GM18508 (cell line): ENCODE data around the gene NEK11.
"Not testable (repeated sequence)": the region's sequence is repeated elsewhere in the genome, so short reads cannot be mapped to it uniquely, and the experiment has no call there.

Experiments used
- ATAC-seq: cut with Tn5 transposase; IDR thresholded peaks from one replicate; pipeline ENCODE4 v1.9.1; 2021; ENCODE audit warnings: moderate number of reproducible peaks; ENCODE audit not compliant: insufficient read depth, unreplicated experiment

The NEK11 gene

GRCh38 chr3:131038326-131038725 is 11.6 kb downstream of the NEK11 start:
- ATAC-seq, result no peak

- not testable (repeated sequence) for ATAC-seq
These were observed 15.8 kb downstream of the NEK11 start for GRCh38 chr3:131042271-131042985.

GRCh38 chr3:131047582-131047981 is 20.9 kb downstream of the NEK11 start:
- ATAC-seq, result no peak

- no peak for ATAC-seq
These were observed 21.4 kb downstream of the NEK11 start for GRCh38 chr3:131048030-131048429.

GRCh38 chr3:131050001-131050400 is 23.3 kb downstream of the NEK11 start:
- ATAC-seq, result no peak

- ATAC-seq, result no peak
These were observed 26.6 kb downstream of the NEK11 start for GRCh38 chr3:131053043-131053859.

- ATAC-seq, result no peak
These were observed 41.3 kb downstream of the NEK11 start for GRCh38 chr3:131067983-131068382.

GRCh38 chr3:131072099-131072559 is 45.5 kb downstream of the NEK11 start:
- no peak for ATAC-seq

GRCh38 chr3:131072845-131073244 is 46.2 kb downstream of the NEK11 start:
- no peak for ATAC-seq

- ATAC-seq, result no peak
These were observed 49.1 kb downstream of the NEK11 start for GRCh38 chr3:131075632-131076328.

- ATAC-seq, result no peak
These were observed 51.2 kb downstream of the NEK11 start for GRCh38 chr3:131077904-131078303.

- ATAC-seq, result no peak
These were observed 52.4 kb downstream of the NEK11 start for GRCh38 chr3:131079086-131079485.

- no peak for ATAC-seq
These were observed 54.5 kb downstream of the NEK11 start for GRCh38 chr3:131081224-131081623.

GRCh38 chr3:131082246-131082645 is 55.6 kb downstream of the NEK11 start:
- ATAC-seq, result no peak

GRCh38 chr3:131082871-131083863 is 56.5 kb downstream of the NEK11 start:
- ATAC-seq, result no peak

- ATAC-seq, result no peak
These were observed 65.1 kb downstream of the NEK11 start for GRCh38 chr3:131091768-131092167.

- no peak for ATAC-seq
These were observed 81.2 kb downstream of the NEK11 start for GRCh38 chr3:131107637-131108433.

- no peak for ATAC-seq
These were observed 82.5 kb downstream of the NEK11 start for GRCh38 chr3:131109156-131109555.

- ATAC-seq, result no peak
These were observed 83.4 kb downstream of the NEK11 start for GRCh38 chr3:131110087-131110486.
